Activated gamma-delta T cell treated with anti-CD3 and anti-CD28 coated beads, Interleukin-2, amount 50 U/mL, for 16 hours (primary cell): ENCODE data around the gene KLF3.

ENCODE experiments used
- DNase-seq: peaks from one replicate; pipeline ENCODE4 v3.0.0-alpha.2; 2020; ENCODE audit warnings: low read depth

The KLF3 gene

GRCh38 chr4:38698176-38698575 lies 34.2 kb downstream of the KLF3 start:
- DNase-seq: no peak

GRCh38 chr4:38699112-38699511 lies 35.1 kb downstream of the KLF3 start:
- DNase-seq: no peak

GRCh38 chr4:38703635-38704034 lies 39.6 kb downstream of the KLF3 start:
- DNase-seq: no peak

GRCh38 chr4:38704622-38705154 lies 40.7 kb downstream of the KLF3 start:
- no peak for DNase-seq

- DNase-seq: no peak
Observed at GRCh38 chr4:38706301-38706700, 42.3 kb downstream of the KLF3 start.

GRCh38 chr4:38710053-38710452 lies 46.1 kb downstream of the KLF3 start:
- no peak for DNase-seq

GRCh38 chr4:38711066-38711465 lies 47.1 kb downstream of the KLF3 start:
- no peak for DNase-seq

GRCh38 chr4:38715050-38715449 lies 51.1 kb downstream of the KLF3 start:
- no peak for DNase-seq

- DNase-seq: no peak
Observed at GRCh38 chr4:38716256-38716655, 52.3 kb downstream of the KLF3 start.

GRCh38 chr4:38717604-38718003 lies 53.6 kb downstream of the KLF3 start:
- no peak for DNase-seq

GRCh38 chr4:38723114-38723513 lies 59.1 kb downstream of the KLF3 start:
- no peak for DNase-seq

- DNase-seq: no peak
Observed at GRCh38 chr4:38723726-38724474, 59.9 kb downstream of the KLF3 start.

- no peak for DNase-seq
Observed at GRCh38 chr4:38724475-38724808, 60.4 kb downstream of the KLF3 start.

GRCh38 chr4:38728631-38729141 lies 64.7 kb downstream of the KLF3 start:
- no peak for DNase-seq

- DNase-seq: no peak
Observed at GRCh38 chr4:38730493-38730829, 66.5 kb downstream of the KLF3 start.

GRCh38 chr4:38730830-38731646 lies 67.0 kb downstream of the KLF3 start:
- DNase-seq: peak; percentile 66

- DNase-seq: no peak
Observed at GRCh38 chr4:38733663-38734062, 69.7 kb downstream of the KLF3 start.

- no peak for DNase-seq
Observed at GRCh38 chr4:38734446-38734845, 70.4 kb downstream of the KLF3 start.

GRCh38 chr4:38734911-38735310 lies 70.9 kb downstream of the KLF3 start:
- no peak for DNase-seq

GRCh38 chr4:38735870-38736269 lies 71.9 kb downstream of the KLF3 start:
- DNase-seq: no peak

GRCh38 chr4:38738940-38739803 lies 75.2 kb downstream of the KLF3 start:
- no peak for DNase-seq

- no peak for DNase-seq
Observed at GRCh38 chr4:38740303-38740702, 76.3 kb downstream of the KLF3 start.
